Endothelial cell (in vitro differentiated cells): Measurements from ENCODE around the gene RNASE4. TPM values are rescaled to one million over a fixed set of nuclear protein-coding genes. Genes with fewer than 3 reads are reported as not detected.

ENCODE experiments used
- DNase-seq: peaks from one replicate; pipeline ENCODE4 v3.0.0; 2021; ENCODE audit warnings: low spot score
- H3K27ac Mint-ChIP-seq: one replicate; pipeline ENCODE4 v1.8.0; 2021; ENCODE audit warnings: mixed read lengths, inconsistent platforms; ENCODE audit not compliant: unreplicated experiment
- H3K27me3 Mint-ChIP-seq: one replicate; pipeline ENCODE4 v1.8.0; 2021; ENCODE audit warnings: mild to moderate bottlenecking, moderate library complexity, mixed read lengths, inconsistent platforms; ENCODE audit not compliant: unreplicated experiment
- H3K36me3 Mint-ChIP-seq: one replicate; pipeline ENCODE4 v1.8.0; 2021; ENCODE audit warnings: mild to moderate bottlenecking, low read depth, mixed read lengths, inconsistent platforms; ENCODE audit not compliant: unreplicated experiment
- H3K4me1 Mint-ChIP-seq: one replicate; pipeline ENCODE4 v1.8.0; 2021; ENCODE audit warnings: mild to moderate bottlenecking, mixed read lengths, inconsistent platforms; ENCODE audit not compliant: unreplicated experiment
- H3K4me3 Mint-ChIP-seq: one replicate; pipeline ENCODE4 v1.8.0; 2021; ENCODE audit warnings: mild to moderate bottlenecking, mixed read lengths, inconsistent platforms; ENCODE audit not compliant: unreplicated experiment
- H3K9me3 Mint-ChIP-seq: one replicate; pipeline ENCODE4 v1.8.0; 2021; ENCODE audit warnings: mixed read lengths, inconsistent platforms; ENCODE audit not compliant: unreplicated experiment
- CTCF ChIP-seq: fragments of 200-600 bp; sonication (generic); IDR thresholded peaks from one replicate; pipeline ENCODE4 v1.5.0; 2021; ENCODE audit warnings: antibody characterized with exemption; ENCODE audit not compliant: unreplicated experiment
- total RNA-seq: library from RNA; stranded (reverse); fragmentation: NEBNext Ultra II Directional; extraction: Animal tissue kit (Norgen Biotek cat#: 25700); gene quantifications from one replicate; pipeline ENCODE4 v1.2.1, GENCODE V29; 2021; ENCODE audit not compliant: unreplicated experiment

The RNASE4 gene
- total RNA-seq, 1 donor from 2014 or later = 1.0 TPM

DNA sequence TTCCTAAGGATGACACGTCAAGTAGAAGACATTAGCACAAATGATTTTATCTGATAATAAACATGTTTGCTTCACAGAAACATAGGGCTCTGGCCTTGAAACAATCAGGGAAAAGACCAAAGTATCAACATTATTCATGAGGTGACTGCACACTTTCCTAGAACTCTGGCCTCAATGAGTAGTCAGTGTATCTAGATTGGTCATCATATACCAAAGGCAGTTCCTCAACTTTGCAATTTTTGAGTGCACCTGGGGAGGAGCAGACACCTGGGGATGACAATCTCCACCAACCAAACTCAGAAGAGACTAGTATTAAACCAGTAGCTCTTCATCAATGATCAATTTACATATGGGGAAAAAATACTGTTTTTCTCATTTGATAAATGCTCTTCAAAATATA, 65.8 kb downstream of the RNASE4 start:
- H3K36me3 Mint-ChIP-seq = peaks cover 15% of the 10 kb centered on the region
- no peak for DNase-seq
- H3K4me3 Mint-ChIP-seq = no peak overlapping the region
- no peak for TF ChIP-seq CTCF
- peaks cover 4% of the 10 kb centered on the region for H3K27me3 Mint-ChIP-seq
- peaks cover 4% of the 10 kb centered on the region for H3K9me3 Mint-ChIP-seq
- no peaks in the 10 kb centered on the region for H3K4me1 Mint-ChIP-seq
- H3K27ac Mint-ChIP-seq = no peak overlapping the region

Other genes starting within 250 kb of the RNASE4 start
- 0.08 TPM for gene KLHL33, start 248.4 kb upstream of the RNASE4 start, total RNA-seq
- 46.1 TPM for gene OSGEP, start 229.7 kb upstream of the RNASE4 start, total RNA-seq
- 230 TPM for gene APEX1, start 229.3 kb upstream of the RNASE4 start, total RNA-seq
- 36.8 TPM for gene PIP4P1, start 223.1 kb upstream of the RNASE4 start, total RNA-seq
- 322 TPM for gene PNP, start 215.2 kb upstream of the RNASE4 start, total RNA-seq
- 10.7 TPM for gene RNASE10, start 179.0 kb upstream of the RNASE4 start, total RNA-seq
- gene RNASE9, start 123.5 kb upstream of the RNASE4 start, total RNA-seq = not detected
- gene RNASE11, start 96.6 kb upstream of the RNASE4 start, total RNA-seq = 0.31 TPM
- not detected for gene RNASE12, start 93.2 kb upstream of the RNASE4 start, total RNA-seq
- not detected for gene OR6S1, start 42.9 kb upstream of the RNASE4 start, total RNA-seq
- gene ANG, start 4.2 kb downstream of the RNASE4 start, total RNA-seq = 6.5 TPM
- gene EDDM3A, start 61.3 kb downstream of the RNASE4 start, total RNA-seq = not detected
- gene EDDM3B, start 83.8 kb downstream of the RNASE4 start, total RNA-seq = not detected
- 13.7 TPM for gene RNASE6, start 96.7 kb downstream of the RNASE4 start, total RNA-seq
- gene RNASE1, start 118.3 kb downstream of the RNASE4 start, total RNA-seq = 31.6 TPM
- gene RNASE3, start 206.8 kb downstream of the RNASE4 start, total RNA-seq = not detected